ENCODE data around the gene KRCC1.

Gene KRCC1

DNA sequence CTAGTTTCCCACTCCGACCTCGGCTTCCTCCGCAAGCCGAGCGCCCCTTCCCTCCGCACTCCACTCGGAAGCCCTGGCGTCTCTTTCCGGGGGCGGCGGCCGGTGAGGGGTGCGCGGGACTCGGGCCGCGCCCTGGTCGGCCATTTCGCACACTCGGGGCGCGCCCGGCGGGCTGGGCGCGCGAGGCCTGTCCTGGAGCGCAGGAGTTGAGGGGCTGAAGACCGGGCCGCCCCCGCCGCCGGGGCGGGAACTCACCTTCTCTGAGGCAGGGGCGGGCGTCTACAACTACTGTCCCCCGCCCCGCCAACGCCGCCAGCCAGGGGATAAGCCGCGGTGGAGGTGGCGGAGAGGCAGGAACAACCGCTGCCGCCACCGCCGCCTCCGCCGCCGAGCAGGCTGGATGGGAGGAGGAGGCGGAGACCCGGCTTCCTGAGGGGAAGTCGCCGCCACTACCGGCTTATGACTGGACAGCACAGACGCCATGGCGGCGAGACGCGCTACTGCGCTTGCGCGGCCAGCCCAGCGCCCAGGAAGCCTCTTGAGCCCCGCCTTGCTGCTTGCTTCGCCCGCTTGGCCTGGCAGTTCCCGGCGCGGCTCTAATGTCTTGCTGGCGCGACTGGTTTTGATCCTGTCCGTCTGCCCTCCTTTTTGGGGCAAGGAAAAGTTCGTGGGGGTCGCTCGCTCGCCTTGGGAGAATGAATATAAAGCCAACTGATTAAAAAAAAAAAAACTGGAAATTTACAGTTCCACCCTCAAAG is at the start of gene KRCC1:
Gene KRCC1 (minus strand): TSS at position 413 of the 758 bp plus-strand sequence. CDS start 27,220 bp downstream, outside the sequence.
- peak; percentile 94 to 95 for ATAC-seq

DNA sequence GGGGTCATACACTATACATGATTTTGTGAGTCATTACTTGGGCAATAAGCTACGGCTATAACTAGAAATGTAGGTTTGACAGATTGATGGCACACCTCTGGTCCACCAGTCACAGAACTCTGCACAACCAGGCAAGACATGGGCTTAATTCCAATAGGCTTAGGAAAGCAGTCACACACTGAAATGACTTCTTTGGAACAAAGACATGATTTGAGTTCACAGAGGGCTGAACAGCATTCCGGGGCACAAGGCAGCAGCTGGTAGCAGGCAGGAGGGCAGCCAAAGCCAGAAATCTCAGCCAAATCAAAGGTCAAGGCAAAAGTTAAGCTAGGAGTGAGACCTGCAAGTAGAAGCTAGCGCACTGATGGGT is 44.9 kb upstream of the KRCC1 start:
- ATAC-seq: no peak

DNA sequence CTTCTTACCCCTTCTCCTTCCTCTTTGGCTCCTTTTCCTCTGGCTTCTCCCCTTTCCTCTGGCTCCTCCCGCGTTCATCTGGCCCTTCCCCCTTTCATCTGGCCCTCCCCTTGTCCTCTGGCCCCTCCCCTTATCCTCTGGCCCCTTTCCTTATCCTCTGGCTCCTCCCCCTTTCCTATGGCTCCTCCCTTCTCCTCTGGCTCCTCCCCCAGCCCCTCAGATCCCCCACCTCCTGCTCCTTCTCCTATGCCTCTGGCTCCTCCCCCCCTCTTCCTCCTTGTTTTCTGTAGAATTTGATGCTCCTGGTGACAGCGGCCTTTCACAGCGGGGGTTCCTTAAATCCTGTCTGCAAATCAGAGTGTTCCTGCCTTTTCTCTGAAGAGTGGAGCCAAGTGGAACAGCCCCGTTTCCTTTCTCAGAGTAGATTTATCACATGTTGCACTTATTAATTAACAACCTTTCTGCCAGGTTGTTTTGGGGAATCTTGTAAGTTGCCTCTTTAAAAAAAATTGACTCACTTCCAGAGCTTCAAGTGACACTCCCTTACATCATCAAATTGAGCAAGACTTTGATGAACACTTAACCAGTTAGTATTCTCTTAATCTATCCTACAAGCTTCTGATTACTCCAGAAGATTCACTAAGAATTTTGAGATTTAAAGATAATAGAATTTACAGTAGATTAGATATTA is 44.4 kb upstream of the KRCC1 start:
- no peak for ATAC-seq

DNA sequence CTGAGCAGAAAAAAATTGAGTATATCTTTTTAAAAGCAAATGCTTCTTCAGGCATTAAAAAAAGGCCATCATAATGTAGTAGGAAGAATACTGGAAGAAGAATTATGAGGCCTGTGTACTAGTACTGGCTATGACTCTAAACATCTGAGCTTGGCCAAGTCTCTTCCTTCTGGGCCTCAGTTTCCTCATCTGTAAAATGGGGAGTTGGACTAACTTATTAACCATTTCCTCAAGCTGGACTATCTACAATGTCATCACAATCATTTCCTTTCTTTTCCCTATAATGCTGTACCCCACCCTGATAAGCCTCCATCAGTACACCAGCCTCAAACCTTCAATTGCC is 42.9 kb upstream of the KRCC1 start:
- ATAC-seq: no peak

DNA sequence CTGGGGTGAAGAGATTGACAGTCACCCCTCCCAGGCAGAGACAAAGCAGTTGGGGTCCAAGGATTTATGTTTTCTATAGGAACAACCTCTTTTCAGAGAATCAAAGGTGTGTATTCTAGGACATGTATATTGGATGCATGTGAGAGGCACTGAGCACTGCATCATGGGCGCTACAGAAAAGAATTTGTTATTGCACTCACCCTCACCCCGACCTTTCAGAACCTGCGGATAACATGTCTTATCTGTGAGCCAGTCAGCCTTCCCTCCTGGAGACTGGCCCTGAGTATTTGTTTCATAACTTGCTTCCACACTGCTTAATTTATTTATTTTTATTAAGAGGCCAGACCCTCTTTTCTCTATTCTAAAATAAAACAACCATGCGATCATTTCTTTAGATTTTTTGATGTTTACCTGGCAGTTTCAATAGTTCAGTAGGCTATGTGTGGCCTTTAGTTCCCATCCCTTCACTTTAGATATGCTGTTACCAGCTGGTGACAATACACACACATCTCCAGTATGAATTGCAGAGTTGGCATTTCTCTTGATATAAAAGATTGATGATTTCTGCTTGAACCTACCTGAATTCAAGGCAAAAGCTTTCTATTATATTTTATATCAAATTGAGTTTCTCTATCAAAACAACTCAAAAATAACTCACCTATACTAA is 42.4 kb upstream of the KRCC1 start:
- ATAC-seq: no peak

DNA sequence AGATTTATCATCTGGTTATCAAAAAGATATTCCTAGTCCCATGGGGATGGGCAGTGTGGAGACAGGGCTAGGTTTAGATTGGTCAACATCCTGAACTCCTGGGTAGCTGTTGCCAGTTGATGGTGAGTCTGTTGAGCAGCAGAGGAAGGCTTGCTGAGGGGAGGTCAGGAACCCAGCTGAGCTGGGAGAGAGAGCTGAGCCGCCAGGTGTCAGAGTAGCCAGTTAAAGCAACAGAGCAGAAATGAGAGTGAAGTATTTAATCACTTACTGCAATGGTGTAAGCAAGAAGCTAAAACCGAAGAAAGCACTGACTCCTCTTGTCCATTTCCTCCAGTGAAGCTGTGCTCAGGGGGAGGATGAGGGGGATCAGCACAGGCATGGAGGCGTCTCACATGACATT is 41.6 kb upstream of the KRCC1 start:
- ATAC-seq: no peak

DNA sequence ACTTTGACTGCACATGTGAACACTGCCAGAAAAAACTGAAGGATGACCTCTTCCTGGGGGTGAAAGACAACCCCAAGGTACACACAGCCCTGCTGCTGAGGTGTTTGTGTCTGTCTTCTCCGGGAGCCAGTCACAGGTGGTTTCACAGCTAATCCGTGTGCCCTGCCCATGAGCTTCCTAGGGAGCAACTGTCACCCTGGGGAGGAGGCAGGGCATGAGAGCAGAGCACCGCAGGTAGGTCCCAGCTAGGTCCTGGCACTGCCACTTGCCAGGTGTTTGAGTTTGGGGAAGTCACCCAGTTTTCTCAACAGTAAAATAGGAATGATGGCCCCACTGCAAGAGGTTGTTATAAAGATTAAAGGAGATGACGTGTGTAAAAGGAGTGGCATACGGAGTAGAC is 41.1 kb upstream of the KRCC1 start:
- ATAC-seq: no peak

DNA sequence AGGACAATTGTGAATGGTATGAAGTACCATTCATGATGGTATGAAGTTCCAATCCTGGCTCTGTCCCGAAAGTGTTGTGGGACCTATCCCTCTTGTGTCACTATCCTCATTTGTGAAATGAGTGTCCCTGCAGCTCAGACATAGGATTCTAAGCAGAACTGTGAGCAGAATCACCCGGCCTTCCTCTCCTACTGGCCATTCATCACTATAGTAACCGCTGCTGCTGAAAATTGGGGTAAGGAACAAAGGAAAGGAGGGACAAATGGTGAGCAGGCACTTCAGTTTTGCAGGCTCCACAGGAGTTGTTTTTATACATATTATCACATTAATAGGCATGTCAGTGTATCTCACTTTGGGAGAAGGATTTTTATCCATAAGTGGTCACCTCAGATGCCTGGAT is 39.4 kb upstream of the KRCC1 start:
- no peak for ATAC-seq

DNA sequence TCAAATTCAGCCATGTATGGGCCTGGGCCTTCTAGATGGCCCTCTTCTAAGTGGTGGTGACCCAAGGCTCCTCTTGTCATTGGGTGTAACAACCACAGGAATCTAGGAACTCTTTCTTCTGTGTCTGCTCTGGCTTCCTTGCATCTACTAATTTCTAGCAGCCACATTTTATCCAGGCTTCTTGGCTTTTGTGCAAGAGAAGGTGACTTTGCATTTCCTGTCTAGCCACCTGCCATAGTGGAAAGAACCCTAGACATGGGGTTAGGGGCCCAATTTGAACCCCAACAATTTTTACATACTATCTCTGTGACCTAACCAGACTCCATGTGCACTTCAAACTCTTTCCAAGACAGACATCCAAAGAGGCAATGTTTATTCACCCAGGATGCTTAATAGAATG is 37.2 kb upstream of the KRCC1 start:
- ATAC-seq: no peak

DNA sequence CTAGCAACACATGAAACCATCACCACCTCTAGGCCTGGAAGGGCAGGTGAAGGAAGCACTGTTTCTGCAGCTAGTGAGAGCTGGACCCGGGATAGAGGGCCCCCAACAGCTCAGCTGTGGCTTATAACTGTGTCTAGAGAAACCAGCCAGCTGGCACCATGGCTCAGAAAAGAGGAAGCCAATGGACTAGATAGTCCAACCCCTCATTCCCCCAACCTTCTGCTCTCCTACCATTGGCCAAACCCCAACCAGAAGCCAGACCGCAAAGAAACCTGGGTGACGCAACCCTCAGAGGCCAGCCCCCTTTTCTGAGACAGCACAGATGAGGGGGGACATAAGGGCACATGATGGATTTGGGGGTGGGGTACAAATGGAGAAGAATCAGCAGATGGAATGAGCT is 36.4 kb upstream of the KRCC1 start:
- ATAC-seq: no peak

DNA sequence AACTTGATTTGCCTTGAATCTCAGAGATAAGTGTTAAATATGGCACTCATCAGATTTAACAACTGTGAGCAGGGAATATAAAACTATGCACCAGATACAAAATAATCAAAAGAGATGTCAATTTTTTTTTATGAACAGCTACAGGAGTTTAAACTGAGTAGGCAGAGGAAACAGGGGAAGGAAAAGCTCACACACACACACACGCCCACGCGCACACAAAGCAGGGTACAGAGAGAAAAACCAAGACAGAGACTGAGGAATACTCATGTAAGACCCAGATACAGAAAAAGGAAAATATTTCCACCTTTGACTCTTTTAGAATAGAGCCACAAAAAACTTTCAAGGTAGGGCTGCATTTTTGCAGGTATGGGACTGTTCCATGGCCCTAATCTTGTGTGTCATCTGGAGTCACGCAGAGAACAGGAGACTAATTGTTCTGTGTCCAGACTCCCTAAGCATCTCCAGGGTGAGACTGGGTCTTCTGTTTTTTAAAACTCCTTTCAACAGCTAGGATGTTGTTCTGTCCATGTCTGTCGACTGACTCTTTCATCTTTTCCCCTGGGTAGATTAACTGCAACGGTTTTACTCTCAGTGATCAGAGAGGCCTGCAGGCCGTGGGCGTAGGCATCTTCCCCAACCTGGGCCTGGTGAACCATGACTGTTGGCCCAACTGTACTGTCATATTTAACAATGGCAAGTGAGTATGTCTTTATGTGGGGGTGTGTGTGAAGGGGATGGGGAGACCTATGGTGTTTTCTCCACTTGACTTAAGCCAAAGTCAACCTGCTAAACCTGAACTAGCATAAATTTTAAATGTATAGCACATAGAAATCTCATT is 35.1 kb upstream of the KRCC1 start:
- ATAC-seq: peak in 1 of 2 donors; percentile 67

DNA sequence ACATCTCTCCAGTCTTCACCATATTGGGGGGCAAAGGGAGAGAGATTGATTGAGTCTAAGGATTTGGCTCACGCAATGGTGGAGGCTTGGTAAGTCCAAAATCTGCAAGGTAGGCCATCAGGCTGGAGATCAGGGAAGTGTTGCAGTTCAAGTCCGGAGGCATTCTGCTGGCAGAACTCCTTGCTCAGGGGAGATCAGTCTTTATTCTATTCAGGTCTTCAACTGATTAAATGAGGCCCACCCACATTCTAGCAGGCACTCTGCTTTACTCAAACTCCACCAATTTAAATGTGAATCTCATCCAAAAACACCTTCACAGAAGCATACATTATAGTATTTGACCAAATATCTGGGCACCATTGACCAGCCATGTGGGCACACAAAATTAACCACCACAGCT is 33.4 kb upstream of the KRCC1 start:
- no peak for ATAC-seq

DNA sequence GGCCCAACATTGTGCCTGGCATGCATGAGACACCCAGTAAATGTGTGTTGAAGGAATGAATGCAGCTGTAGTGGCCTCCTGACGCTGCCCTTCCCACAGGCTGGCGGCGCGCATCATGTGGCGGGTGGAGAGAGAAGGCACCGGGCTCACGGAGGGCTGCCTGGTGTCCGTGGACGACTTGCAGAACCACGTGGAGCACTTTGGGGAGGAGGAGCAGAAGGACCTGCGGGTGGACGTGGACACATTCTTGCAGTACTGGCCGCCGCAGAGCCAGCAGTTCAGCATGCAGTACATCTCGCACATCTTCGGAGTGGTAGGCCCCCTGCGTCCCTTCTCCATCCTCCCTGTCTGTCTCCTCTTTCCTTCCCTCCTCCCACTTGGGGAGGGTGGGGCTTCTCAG is 32.2 kb upstream of the KRCC1 start:
- no peak for ATAC-seq

DNA sequence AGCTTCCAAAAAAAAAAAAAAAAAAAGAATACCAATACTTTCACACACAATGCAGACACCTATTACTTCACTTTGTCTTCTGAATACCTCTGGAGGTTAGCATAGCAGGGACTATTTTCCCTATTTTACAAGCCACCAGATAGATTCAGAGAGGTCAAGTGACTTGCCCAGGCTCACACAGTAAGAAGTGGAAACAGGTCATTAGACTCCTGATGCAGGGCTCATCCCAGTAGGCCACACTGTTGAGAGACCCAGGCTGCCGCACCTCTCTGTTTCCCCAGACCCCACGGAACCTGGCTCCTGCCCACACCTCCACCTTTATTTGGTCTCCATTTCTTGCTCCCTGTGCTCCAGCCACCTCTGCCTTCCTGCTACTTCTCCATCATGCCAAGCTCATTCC is 31.5 kb upstream of the KRCC1 start:
- ATAC-seq: no peak

DNA sequence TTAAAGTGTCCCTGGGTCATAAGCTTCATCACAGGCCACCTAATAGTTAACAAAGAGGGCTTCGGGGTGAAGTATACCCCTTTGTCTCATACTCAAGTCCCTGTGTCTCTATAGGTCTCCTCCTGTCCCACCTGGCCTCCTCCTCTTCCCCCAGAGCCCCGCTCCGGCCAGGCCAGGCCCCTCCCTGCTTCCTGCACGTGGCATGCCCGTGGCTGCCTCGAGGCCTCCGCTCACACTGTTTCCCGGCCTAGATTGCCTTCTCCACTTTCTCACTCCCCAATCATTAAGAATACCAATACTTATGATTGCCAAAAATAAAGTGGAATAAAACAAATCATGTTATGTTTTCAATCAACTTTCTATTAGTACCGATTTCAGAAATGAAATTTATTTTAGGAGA is 30.8 kb upstream of the KRCC1 start:
- ATAC-seq: no peak

DNA sequence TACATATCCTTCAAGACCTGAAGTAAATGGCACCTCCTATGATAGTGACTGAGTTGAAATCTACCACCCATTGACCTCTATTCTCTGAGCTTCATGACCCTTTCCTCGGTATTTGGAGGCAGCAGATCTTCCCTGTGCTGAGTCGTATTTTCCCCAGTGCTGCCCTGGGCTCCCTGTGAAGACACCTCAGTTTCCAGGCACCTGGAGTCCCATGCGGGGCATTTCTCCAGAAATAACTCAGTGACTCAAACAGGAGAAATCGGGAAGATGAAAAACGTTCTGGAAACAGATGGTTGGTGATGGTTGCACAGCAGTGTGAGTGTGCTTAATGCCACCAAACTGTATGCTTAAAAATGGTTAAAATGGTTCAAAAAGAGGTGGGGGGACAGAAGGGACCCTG is 30.0 kb upstream of the KRCC1 start:
- no peak for ATAC-seq

DNA sequence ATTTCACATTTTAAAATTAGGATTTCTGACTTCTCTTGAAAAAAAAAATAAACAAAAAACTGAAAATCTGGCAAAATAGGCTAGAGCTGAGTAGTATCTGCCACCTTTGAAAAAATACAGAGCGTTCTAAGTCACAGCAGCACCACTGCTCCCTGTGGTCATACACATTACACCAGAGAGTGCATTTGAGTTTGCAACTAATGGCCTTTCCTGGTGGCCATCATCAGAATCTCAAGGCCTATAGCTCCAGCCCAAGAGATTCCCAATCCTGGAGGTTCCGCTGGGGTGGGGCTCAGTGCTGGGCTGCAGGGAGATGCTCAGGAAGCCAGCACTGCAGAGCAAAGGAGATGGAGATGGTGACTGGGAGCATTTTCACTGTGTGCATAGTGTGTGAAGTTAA is 29.5 kb upstream of the KRCC1 start:
- ATAC-seq: no peak

DNA sequence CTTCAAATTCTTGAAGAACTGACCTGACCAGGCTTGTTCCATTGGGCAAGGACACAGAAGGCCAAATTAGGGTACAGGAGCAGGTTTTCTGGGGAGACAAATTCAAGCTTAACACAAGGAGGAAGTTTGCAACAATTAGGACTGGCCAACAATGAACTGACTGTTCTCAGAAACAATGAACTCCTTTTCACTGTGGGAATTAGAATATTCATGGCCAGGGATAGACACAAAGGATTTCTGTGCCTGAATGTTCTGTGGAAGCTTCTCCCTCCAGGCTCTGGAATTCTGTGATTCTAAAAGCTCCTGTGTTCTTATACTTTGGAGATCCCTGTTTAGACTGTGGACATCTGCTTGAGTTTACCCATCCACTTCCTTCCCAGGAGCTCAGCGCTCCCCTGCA is 27.2 kb upstream of the KRCC1 start:
- no peak for ATAC-seq

DNA sequence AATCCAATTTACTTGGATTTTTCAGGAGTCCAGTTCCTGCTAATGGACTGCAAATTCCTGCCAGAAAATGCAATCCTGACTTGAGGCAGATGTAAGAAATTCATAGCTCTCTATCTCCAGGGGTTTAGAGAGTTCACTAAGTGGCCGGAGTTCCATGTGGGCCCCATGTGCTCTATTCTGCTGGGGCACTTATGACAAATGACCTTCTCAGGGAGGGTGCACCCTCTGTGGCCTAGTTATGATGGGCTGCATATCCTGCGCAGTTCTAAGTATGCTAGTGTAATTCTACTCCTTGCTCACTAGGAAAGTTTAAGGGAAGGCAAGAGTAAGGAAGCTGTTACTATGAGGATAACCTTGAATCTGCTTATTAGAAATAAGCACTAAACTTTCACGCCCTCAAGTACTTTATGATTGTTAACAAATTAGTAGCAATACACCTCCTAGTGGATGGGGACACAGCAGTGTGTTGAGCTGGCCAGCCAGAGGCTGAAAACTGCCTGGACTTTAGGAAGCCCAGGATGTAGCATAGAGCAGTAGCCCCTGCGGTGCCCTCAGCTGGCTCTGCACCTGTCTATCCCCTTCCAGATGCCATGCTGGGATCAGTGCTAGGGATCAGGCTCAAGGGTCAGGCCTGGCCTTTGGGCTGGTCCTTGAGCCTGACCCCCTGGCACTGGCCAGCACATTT is 26.5 kb upstream of the KRCC1 start:
- no peak for ATAC-seq

DNA sequence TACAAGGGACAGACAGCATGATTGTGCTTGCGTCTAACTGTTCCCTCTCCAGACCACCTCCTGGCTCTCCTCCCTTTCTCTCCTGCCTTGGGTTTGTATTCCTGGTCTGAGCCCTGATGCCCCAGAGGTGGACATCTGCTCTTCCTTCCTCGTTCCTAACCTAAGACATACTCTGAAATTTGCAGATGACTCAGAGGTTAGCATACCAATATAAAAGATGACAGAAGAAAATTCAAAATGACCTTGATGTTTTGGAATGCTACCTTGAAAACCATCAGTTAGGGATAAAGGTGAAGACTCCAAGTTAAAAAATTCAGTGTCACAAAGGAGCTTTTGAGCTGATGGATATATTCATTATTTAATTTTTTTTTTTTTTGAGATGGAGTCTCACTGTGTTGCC is 25.0 kb upstream of the KRCC1 start:
- no peak for ATAC-seq

DNA sequence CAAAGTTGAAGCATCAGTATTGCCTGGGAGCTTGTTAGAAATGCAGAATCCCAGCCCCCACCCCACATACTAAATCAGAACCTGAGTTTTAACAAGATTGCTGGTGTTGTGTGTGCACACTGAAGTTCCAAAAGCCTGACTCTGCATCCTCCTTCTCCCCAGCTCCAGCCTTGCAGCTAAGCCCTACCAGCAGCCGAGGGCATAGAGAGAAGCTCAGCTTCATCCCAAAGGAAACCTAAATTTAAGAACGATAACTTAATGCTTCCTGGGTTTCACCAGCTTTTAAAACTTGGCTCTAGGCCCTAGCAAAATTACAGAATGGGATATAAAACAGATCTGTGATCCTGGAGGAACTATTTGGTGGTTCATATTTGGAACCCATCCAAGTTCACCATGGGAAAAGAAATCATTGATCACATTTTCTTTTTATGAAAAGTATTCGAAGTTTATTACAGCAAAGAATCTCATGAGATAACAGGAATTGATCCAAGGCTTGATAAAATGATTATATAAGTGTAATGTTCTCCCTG is 23.1 kb upstream of the KRCC1 start:
- no peak for ATAC-seq

DNA sequence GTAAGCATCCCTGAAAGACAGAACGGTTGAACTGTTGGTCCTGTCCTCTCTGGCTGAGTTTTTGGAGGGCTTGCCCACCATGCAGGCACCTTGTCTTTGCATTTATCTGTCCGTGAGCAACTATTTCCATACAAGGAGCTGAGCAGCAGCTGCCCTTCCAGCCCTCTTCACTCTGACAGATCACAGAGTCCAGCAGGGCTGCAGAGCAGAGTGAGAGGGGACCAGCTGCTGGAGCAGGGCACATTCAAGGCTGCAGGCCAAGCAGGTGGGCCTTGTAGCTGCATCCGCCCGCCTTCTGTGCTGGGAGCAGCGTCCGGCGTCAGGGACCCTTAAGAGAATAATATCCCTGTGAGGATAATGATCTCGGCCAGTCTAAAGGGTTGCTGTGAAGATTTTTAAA is 21.5 kb upstream of the KRCC1 start:
- ATAC-seq: no peak
